SK-N-SH (cell line): ENCODE results near the gene MYBPH. TPM values are rescaled to one million over a fixed set of nuclear protein-coding genes. Genes with fewer than 3 reads are reported as not detected.

Source experiments
- CTCF ChIA-PET: fragments of 300-600, 350-600 bp; formaldehyde crosslinking; extraction: SDS; loops from one replicate; lab custom pipeline; 2021; lab: Yijun Ruan, JAX
- POLR2A ChIA-PET: fragments of 350-600 bp; sonication (Branson Sonifier 250); formaldehyde crosslinking; extraction: SDS; loops from one replicate; lab custom pipeline; 2020; ENCODE audit warnings: antibody characterized with exemption, inconsistent platforms; lab: Yijun Ruan, JAX
- DNase-seq: peaks from one replicate; pipeline ENCODE4 v3.0.0; 2012
- H2AFZ ChIP-seq: fragments of 200-600 bp; sonication (generic); 2 replicates; pipeline ENCODE4 v1.8.1; 2016; ENCODE audit warnings: antibody characterized with exemption, mild to moderate bottlenecking, low read depth
- H3F3A ChIP-seq: fragments of 200-600 bp; sonication (generic); replicated peaks from 2 replicates; pipeline ENCODE3; 2016; ENCODE audit warnings: antibody characterized with exemption, mild to moderate bottlenecking; ENCODE audit not compliant: insufficient read depth
- H3K27ac ChIP-seq, 2 experiments: fragments of 200-500 bp in 1 of 2; fragments of 200-600 bp in 1 of 2; sonication (Bioruptor generic) in 1 of 2; sonication (generic), shearing (Covaris generic) in 1 of 2; 2 replicates each; pipeline versions ENCODE4 v1.5.1 to v1.6.1; 2014 to 2016; ENCODE audit warnings: low read depth in 2 of 2, inconsistent platforms in 1 of 2, low read length in 1 of 2, mild to moderate bottlenecking in 1 of 2, mixed read lengths in 1 of 2
- H3K27me3 ChIP-seq: fragments of 200-600 bp; sonication (generic), shearing (Covaris generic); 2 replicates; pipeline ENCODE4 v1.6.1; 2016; ENCODE audit warnings: mixed run types; ENCODE audit not compliant: insufficient read depth
- H3K36me3 ChIP-seq, 2 experiments: fragments of 200-500 bp in 1 of 2; fragments of 200-600 bp in 1 of 2; sonication (Bioruptor generic) in 1 of 2; sonication (generic) in 1 of 2; replicated peaks in 1 of 2; 2 replicates each; pipeline versions ENCODE3 to v1.5.1; 2014 to 2016; ENCODE audit warnings: low read length in 1 of 2, mild to moderate bottlenecking in 1 of 2; ENCODE audit not compliant: insufficient read depth in 2 of 2, control insufficient read depth in 1 of 2
- H3K4me1 ChIP-seq, 2 experiments: fragments of 200-500 bp in 1 of 2; fragments of 200-600 bp in 1 of 2; sonication (Bioruptor generic) in 1 of 2; sonication (generic), shearing (Covaris generic) in 1 of 2; 2 replicates each; pipeline versions ENCODE4 v1.5.1 to v1.6.1; 2014 to 2016; ENCODE audit warnings: low read depth in 1 of 2, low read length in 1 of 2, mixed run types in 1 of 2; ENCODE audit not compliant: insufficient read depth in 2 of 2, control insufficient read depth in 1 of 2
- H3K4me2 ChIP-seq: fragments of 200-600 bp; sonication (generic), shearing (Covaris generic); 2 replicates; pipeline ENCODE4 v1.6.1; 2017; ENCODE audit warnings: mixed run types
- H3K4me3 ChIP-seq, 2 experiments: fragments of 200-500 bp in 1 of 2; fragments of 200-600 bp in 1 of 2; sonication (Bioruptor generic) in 1 of 2; sonication (generic), shearing (Covaris generic) in 1 of 2; 2 replicates each; pipeline versions ENCODE4 v1.5.1 to v1.8.1; 2014 to 2016; ENCODE audit warnings: low read depth in 2 of 2, inconsistent platforms in 1 of 2, low read length in 1 of 2, mild to moderate bottlenecking in 1 of 2, mixed read lengths in 1 of 2, moderate library complexity in 1 of 2
- H3K79me2 ChIP-seq: fragments of 200-600 bp; sonication (generic); 2 replicates; pipeline ENCODE4 v1.8.1; 2017; ENCODE audit warnings: mild to moderate bottlenecking; ENCODE audit not compliant: insufficient read depth
- H3K9ac ChIP-seq: fragments of 200-600 bp; sonication (generic); 2 replicates; pipeline ENCODE4 v1.6.1; 2017; ENCODE audit warnings: mixed run types
- H3K9me2 ChIP-seq: fragments of 200-600 bp; sonication (generic); 2 replicates; pipeline ENCODE4 v1.6.1; 2017; ENCODE audit warnings: mixed run types
- H3K9me3 ChIP-seq: fragments of 200-600 bp; sonication (generic); 2 replicates; pipeline ENCODE4 v1.6.1; 2017; ENCODE audit warnings: mixed run types, mild to moderate bottlenecking, moderate library complexity
- H4K20me1 ChIP-seq: fragments of 200-600 bp; sonication (generic); 2 replicates; pipeline ENCODE4 v1.6.1; 2017; ENCODE audit warnings: mild to moderate bottlenecking, mixed run types; ENCODE audit not compliant: insufficient read depth
- CHD2 ChIP-seq: fragments of 150-350 bp; IDR thresholded peaks from 2 replicates; pipeline ENCODE4 v1.6.1; 2018; ENCODE audit warnings: low read length; ENCODE audit not compliant: partially characterized antibody
- CTCF ChIP-seq: fragments of 200-600 bp; sonication (generic); IDR thresholded peaks from 2 replicates; pipeline ENCODE4 v1.6.1; 2017; ENCODE audit warnings: antibody characterized with exemption, mild to moderate bottlenecking, moderate library complexity
- EZH2phosphoT487 ChIP-seq: fragments of 200-600 bp; sonication (generic); IDR thresholded peaks from 2 replicates; pipeline ENCODE4 v1.6.1; 2017; ENCODE audit warnings: low read depth, mixed run types, mild to moderate bottlenecking, antibody characterized with exemption, moderate library complexity, borderline replicate concordance
- FOXM1 ChIP-seq: IDR thresholded peaks from 2 replicates; pipeline ENCODE4 v1.4.0; 2012; ENCODE audit warnings: low read depth, mild to moderate bottlenecking
- JUND ChIP-seq: IDR thresholded peaks from 2 replicates; pipeline ENCODE4 v1.4.0; 2012
- MEF2A ChIP-seq: IDR thresholded peaks from 2 replicates; pipeline ENCODE4 v1.4.0; 2012; ENCODE audit warnings: low read depth, borderline replicate concordance
- MXI1 ChIP-seq: IDR thresholded peaks from 2 replicates; pipeline ENCODE4 v1.6.1; 2012; ENCODE audit warnings: mild to moderate bottlenecking, low read depth, low read length, improper control_type of control experiment
- NFIC ChIP-seq: IDR thresholded peaks from 2 replicates; pipeline ENCODE4 v1.4.0; 2012; ENCODE audit warnings: borderline replicate concordance
- NRF1 ChIP-seq: IDR thresholded peaks from 2 replicates; pipeline ENCODE4 v1.6.1; 2012; ENCODE audit warnings: low read depth, mild to moderate bottlenecking, low read length
- POLR2AphosphoS5 ChIP-seq: IDR thresholded peaks from 2 replicates; pipeline ENCODE4 v1.6.1; 2012; ENCODE audit warnings: low read depth, low read length
- RAD21 ChIP-seq: IDR thresholded peaks from 2 replicates; pipeline ENCODE4 v1.6.1; 2012; ENCODE audit warnings: mild to moderate bottlenecking, low read length
- RCOR1 ChIP-seq: fragments of 150-350 bp; IDR thresholded peaks from 2 replicates; pipeline ENCODE4 v1.6.1; 2017; ENCODE audit warnings: antibody characterized with exemption, low read length
- RFX5 ChIP-seq: IDR thresholded peaks from 2 replicates; pipeline ENCODE4 v1.6.1; 2012; ENCODE audit warnings: mild to moderate bottlenecking, improper control_type of control experiment, low read length
- RXRA ChIP-seq: IDR thresholded peaks from 2 replicates; pipeline ENCODE4 v1.4.0; 2012; ENCODE audit warnings: low read depth, mild to moderate bottlenecking, borderline replicate concordance
- SIN3A ChIP-seq: IDR thresholded peaks from 2 replicates; pipeline ENCODE4 v1.6.1; 2012; ENCODE audit warnings: low read depth, mild to moderate bottlenecking, low read length, moderate library complexity, borderline replicate concordance
- TEAD4 ChIP-seq: IDR thresholded peaks from 2 replicates; pipeline ENCODE4 v1.4.0; 2012; ENCODE audit warnings: mild to moderate bottlenecking, borderline replicate concordance; ENCODE audit not compliant: insufficient read depth
- USF1 ChIP-seq: IDR thresholded peaks from 2 replicates; pipeline ENCODE4 v1.4.0; 2012; ENCODE audit warnings: low read depth, borderline replicate concordance
- USF2 ChIP-seq: fragments of 150-350 bp; IDR thresholded peaks from 2 replicates; pipeline ENCODE4 v1.6.1; 2017; ENCODE audit warnings: antibody characterized with exemption, low read length, low read depth, borderline replicate concordance
- YY1 ChIP-seq: IDR thresholded peaks from 2 replicates; pipeline ENCODE4 v1.4.0; 2012; ENCODE audit warnings: low read depth, mild to moderate bottlenecking
- WGBS: methylation state at CpG from one replicate; pipeline ENCODE4 v1.1.6; 2017; ENCODE audit warnings: low lambda C conversion rate; 5-methylcytosine and 5-hydroxymethylcytosine counted together
- polyA plus RNA-seq, 3 experiments: library from polyadenylated mRNA; depleted of rRNA; stranded (reverse); fragments of >200 nt; gene quantifications; 2 replicates each; pipeline ENCODE4 v1.2.3, GENCODE V29; 2012
- TF ChIP-seq, protein P1 (sequence below): IDR thresholded peaks from 2 replicates; pipeline ENCODE4 v1.4.0; 2012; ENCODE audit warnings: low read depth, borderline replicate concordance

The MYBPH gene
- polyA plus RNA-seq, 1 of the 3 experiments (the other 2 are of a cell fraction) = 0.12 TPM

DNA sequence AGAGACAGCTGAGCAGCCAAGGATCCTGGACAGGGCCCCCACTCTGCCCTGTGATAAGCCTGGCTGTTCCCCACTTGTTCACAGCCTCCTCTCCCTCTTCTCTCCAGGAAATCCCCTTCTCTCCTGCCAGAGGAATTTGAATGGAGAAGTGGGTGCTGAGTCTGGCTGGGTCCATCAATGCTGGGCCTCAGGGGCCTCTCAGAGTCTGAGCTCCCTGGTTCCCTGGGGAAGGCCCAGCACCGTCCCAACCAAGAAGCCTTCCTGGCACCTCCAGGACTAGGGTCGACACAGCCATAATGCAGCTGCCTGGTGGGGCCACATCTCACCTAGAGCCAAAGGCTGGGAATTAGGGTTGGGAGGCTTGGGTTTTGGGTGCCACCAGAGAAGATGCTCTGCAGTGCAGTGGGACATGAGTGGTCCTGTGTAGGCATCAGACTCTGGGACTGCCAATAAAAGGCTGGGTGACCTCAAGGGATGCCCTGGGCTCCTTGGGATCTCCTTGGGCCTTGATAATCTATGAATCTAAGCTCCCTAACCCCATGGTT lies 2.5 kb downstream of the MYBPH start:
- ChIA-PET CTCF (interaction anchor here (0.9 to 4.8 kb wide), 28 partner anchors 9 to 145 kb away, joined by 3 to 49 read pairs (median 9); partner anchors contain the start of genes ADORA1 and PPFIA4), POLR2A (no interaction called here)
- Histone ChIP-seq H3F3A (no peaks in the 10 kb centered on the region), H3K9ac (no peak overlapping the region), H3K4me1 (peaks cover 12 to 13% of the 10 kb centered on the region in 2 experiments; a peak in 2 of 4 replicates), H3K36me3 (no peaks in the 10 kb centered on the region), H3K9me2 (no peaks in the 10 kb centered on the region), H3K4me2 (no peak overlapping the region), H4K20me1 (no peaks in the 10 kb centered on the region), H3K27me3 (no peaks in the 10 kb centered on the region), H2AFZ (no peak overlapping the region), H3K4me3 (no peak overlapping the region), H3K27ac (no peak overlapping the region), H3K79me2 (no peaks in the 10 kb centered on the region), H3K9me3 (no peaks in the 10 kb centered on the region)
- WGBS = 40% methylated on average over 1 of the region's 2 CpGs
- no peak for DNase-seq
- TF ChIP-seq RAD21 (no peak), YY1 (no peak), MXI1 (no peak), CHD2 (no peak), CTCF (no peak), EZH2phosphoT487 (no peak), JUND (no peak), USF1 (no peak), MEF2A (no peak), POLR2AphosphoS5 (no peak), USF2 (no peak), RFX5 (no peak), RCOR1 (no peak), FOXM1 (no peak), SIN3A (no peak), NRF1 (no peak), NFIC (no peak), TEAD4 (no peak), RXRA (no peak)
- TF ChIP-seq, protein P1, sequence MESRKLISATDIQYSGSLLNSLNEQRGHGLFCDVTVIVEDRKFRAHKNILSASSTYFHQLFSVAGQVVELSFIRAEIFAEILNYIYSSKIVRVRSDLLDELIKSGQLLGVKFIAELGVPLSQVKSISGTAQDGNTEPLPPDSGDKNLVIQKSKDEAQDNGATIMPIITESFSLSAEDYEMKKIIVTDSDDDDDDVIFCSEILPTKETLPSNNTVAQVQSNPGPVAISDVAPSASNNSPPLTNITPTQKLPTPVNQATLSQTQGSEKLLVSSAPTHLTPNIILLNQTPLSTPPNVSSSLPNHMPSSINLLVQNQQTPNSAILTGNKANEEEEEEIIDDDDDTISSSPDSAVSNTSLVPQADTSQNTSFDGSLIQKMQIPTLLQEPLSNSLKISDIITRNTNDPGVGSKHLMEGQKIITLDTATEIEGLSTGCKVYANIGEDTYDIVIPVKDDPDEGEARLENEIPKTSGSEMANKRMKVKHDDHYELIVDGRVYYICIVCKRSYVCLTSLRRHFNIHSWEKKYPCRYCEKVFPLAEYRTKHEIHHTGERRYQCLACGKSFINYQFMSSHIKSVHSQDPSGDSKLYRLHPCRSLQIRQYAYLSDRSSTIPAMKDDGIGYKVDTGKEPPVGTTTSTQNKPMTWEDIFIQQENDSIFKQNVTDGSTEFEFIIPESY = no peak
